GM12864 (cell line): ENCODE results near the gene PMEPA1.

Source experiments
- DNase-seq: peaks from one replicate; pipeline ENCODE4 v3.0.0-alpha.2; 2011; ENCODE audit warnings: low read depth
- H3K4me3 ChIP-seq: 2 replicates; pipeline ENCODE4 v1.5.1; 2011; ENCODE audit warnings: mild to moderate bottlenecking, low read depth, low read length, control low read depth
- CTCF ChIP-seq: IDR thresholded peaks from 2 replicates; pipeline ENCODE4 v1.5.1; 2011; ENCODE audit warnings: low read depth, mild to moderate bottlenecking, moderate library complexity, low read length, control low read depth, inconsistent platforms; ENCODE audit errors: missing control alignments

The PMEPA1 gene

DNA sequence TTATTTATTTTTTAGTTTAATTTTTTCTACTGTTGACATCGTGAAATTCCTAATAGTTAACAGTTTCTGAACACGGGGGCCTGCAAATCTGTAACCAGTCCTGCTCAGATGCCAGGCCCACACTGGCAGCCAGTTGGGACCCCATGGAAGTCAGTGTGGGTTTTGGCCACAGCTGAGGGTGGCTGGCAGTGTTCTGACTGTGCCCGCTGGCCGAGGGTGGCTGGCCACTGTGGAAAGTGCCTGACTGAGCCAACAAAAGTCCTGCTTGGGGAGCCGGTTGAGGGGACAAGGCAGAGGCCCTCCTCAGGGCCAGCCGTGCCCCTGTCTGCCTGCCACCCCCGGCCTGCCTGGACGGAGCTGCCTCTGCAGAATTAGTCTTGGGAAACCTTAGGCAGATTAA, 4.1 kb upstream of the PMEPA1 start:
- no peak for TF ChIP-seq CTCF
- H3K4me3 ChIP-seq, result no peak overlapping the region
- DNase-seq, result no peak

- no peak overlapping the region for H3K4me3 ChIP-seq
- no peak for TF ChIP-seq CTCF
- DNase-seq, result no peak
Observed at GRCh38 chr20:57713505-57713903, 3.7 kb upstream of the PMEPA1 start.

DNA sequence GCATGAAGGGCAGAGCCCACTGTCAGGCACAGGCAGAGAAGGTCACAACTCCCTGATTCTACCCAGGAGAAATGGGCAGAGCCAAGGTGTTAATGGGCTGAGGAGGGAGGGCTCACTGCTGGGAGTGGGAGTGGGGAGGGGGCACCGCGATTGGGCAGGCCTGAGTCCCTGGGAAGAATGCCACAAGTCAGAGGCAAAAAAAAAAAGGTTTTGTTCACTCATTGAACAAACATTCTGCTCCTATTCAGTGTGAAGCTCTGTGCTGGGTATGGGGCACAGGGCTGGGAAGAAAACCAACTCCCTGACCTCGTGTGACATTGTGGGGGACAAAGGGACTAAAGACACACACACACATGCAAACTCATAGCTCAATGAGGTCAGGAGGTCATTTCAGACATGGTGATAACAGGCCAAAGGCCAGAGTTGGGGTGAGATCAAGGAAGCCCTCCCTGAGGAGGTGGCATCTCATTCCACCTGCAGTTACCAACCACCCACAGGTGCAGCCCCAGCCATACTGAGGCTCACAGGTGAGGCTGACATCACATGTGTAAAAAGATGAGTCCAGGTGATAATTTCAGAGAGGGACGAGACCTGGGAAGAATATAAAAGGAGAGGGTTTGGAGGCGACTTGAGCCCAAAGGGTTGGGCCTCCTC, 3.2 kb upstream of the PMEPA1 start:
- no peak for TF ChIP-seq CTCF
- H3K4me3 ChIP-seq, result no peak overlapping the region
- DNase-seq, result no peak

- no peak for TF ChIP-seq CTCF
- no peak for DNase-seq
Observed at GRCh38 chr20:57712341-57712740, 2.5 kb upstream of the PMEPA1 start.

DNA sequence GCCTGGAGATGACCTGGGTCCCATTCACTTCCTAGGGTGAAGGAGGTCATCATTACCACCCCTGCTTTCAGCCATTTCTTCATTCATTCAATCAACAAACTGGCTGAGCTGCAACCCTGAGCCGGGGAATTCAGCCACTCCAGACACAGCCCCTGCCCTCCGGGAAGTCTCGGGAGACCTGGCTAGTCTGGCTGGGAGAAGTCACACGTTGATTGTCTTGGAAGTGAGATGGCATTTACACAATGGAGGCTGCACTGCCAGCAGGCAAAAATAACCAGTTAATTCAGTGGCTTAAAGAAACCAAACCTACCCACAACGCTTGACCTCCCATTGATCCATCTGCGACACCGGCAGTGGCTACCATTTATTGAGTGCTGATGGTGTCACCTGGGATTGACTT, 2.0 kb upstream of the PMEPA1 start:
- DNase-seq, result no peak
- H3K4me3 ChIP-seq, result no peak overlapping the region
- no peak for TF ChIP-seq CTCF

More at GRCh38 chr20:57712341-57712740, 2.5 kb upstream of the PMEPA1 start:
- no peak overlapping the region for H3K4me3 ChIP-seq

GRCh38 chr20:57711311-57711712, 1.5 kb upstream of the PMEPA1 start:
- TF ChIP-seq CTCF, result no peak
- no peak overlapping the region for H3K4me3 ChIP-seq

DNA sequence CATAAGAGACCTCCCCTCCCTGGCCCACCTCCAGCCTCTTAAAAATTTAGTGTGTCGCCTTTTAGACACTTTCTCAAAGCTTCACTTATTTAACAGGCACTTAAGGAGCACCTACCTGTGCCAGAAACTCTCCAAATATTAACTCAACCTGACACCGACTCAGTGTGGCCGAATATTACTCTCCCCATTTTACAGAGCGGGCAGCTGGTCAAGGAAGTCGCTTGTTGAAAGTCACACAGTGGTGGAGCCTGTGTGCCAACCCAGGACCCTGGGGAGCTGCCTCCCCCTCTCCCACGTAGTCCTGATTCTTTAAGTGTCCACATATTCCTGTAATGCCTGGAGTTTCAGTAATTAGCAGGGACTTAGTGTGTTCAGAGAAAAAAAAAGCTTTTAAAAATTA, 1.0 kb upstream of the PMEPA1 start:
- DNase-seq, result no peak
- peak overlapping the region; percentile 69; the same call in 1 of the 2 replicates for H3K4me3 ChIP-seq

More at GRCh38 chr20:57711311-57711712, 1.5 kb upstream of the PMEPA1 start:
- DNase-seq, result no peak

More for the DNA sequence above, 1.0 kb upstream of the PMEPA1 start:
- no peak for TF ChIP-seq CTCF
